ENCODE data around the gene FLII. TPM values are rescaled to one million over a fixed set of nuclear protein-coding genes. Genes with fewer than 3 reads are reported as not detected.

Gene FLII
- total RNA-seq, 1 experiment from 2014 or later, result 96.0 TPM

DNA sequence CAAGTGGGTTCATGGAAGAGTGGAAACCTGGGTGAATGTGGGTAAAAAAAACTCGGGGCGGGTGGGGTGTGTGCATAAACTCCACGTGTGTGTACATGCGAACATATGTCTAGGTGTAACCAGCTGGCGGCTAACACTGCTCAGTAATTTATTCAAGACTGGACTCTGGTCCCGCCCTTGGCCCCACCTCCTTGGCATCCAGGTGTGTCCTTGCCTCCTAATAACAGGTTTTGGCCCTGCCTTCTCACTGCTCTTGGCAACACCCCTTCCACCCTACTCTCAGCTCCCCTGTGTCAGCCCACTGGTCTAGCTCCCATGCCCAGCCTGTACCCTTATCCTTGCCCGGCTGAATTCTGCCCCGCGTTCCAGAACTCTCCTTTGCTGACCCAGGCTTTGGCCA is 8.3 kb downstream of the FLII start:
- in situ Hi-C loops (cut with HindIII; ENCODE audit: low pct_unique_long_range_greater_than_20kb, low sequenced_read_pairs), result no loop called here
- no peak for DNase-seq (ENCODE audit: low read depth, low spot score)

DNA sequence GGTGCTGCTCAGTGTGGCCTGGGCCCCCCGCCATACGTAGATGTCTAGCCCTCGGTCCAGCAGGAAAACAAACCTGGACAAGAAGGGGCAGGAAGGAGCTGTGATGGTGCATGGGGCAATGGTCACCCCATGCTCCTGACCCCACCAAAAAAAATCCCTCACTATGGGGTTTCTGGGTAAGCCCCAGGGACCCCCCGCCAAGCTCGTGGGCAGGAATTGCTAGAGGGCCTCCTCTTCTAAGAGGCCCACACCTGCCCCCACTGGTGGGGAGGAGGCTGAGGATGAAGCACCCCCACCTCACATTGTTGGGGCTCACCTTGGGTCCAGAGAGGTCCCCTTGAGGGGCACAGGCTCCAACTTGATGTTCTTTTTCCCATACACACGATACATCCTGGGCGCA is 9.7 kb downstream of the FLII start:
- DNase-seq (ENCODE audit: low read depth, low spot score), result no peak
- in situ Hi-C loops (cut with HindIII; ENCODE audit: low pct_unique_long_range_greater_than_20kb, low sequenced_read_pairs), result no loop called here

DNA sequence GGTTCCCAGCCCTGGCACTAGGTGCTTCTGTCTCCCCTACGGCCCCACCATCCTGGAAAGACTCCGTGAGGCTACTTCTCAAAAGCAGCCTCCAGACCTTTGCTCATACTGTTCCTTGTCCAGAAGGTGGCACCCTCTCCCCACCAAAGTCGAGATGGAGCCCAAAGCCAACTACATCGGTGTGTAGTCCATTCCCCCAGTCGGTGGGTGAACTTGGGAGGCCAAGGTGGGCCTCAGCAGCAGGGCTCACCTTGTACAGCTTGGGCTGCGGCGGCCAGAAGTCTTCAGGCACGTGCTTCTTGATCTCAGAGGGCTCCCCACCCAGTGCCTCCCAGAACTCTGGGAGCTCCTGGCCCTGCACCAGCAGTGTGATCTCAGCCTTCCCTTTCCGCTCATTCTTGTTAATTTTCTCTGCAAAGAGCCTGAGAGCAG is 10.2 kb downstream of the FLII start:
- in situ Hi-C loops (cut with HindIII; ENCODE audit: low pct_unique_long_range_greater_than_20kb, low sequenced_read_pairs), result no loop called here
- peak; percentile 84 for DNase-seq (ENCODE audit: low read depth, low spot score)

DNA sequence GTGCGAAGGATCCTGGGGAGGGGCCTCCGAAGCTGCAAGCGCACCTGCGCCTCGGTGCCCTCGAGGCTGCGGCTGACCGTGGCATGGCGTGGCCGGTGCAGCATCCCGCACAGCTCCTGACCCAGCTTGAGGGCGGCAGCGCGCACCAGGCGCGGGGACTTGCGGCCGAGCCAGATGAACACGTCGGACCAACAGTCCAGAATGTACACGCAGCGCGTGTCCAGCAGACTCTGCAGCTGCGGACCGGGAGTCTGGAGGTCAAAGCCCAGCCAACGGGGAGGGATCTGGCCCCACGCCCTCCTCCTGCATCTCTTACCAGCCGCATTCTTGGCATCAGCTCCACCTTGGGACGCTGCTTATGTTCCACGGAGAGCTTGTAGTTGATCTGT is 10.9 kb downstream of the FLII start:
- DNase-seq (ENCODE audit: low read depth, low spot score), result no peak
- in situ Hi-C loops (cut with HindIII; ENCODE audit: low pct_unique_long_range_greater_than_20kb, low sequenced_read_pairs), result no loop called here

DNA sequence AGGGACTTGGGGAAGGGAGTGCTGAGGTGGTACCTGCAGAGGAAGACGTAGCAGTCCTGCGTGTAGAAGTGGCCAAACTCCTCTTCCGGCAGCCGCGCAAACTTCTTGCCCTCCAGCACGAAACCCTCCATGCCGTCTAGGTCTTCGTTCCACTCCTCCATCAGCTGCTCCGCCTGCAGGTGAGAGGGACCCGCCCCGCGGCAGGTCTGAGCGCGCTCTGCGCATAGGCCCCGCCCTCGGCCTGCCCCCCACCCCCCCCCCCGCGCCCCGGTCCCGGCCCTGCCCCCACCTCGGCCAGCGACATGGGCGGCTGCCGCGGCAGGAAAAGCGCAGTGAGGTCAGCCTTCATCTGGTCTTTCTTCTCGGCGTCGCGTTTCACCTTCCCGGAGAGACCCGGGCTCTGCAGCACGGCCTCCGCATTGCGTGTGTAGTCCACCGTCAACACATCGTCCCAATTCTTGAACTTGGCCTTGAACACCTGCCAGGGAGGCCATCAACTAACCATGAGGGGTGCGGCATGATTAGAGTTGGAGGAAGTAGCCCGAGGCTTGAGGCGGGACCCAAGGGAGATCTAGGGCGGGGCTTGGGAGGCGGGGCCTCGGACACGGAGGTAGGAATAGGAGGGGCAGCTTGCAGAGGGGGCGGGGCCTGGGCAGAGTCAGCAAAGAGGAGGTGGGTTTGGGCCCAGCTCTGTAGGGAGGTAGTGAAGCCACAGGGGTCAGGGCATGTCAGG is 11.5 kb downstream of the FLII start:
- peak; percentile 61 for DNase-seq (ENCODE audit: low read depth, low spot score)
- in situ Hi-C loops (cut with HindIII; ENCODE audit: low pct_unique_long_range_greater_than_20kb, low sequenced_read_pairs), result no loop called here

DNA sequence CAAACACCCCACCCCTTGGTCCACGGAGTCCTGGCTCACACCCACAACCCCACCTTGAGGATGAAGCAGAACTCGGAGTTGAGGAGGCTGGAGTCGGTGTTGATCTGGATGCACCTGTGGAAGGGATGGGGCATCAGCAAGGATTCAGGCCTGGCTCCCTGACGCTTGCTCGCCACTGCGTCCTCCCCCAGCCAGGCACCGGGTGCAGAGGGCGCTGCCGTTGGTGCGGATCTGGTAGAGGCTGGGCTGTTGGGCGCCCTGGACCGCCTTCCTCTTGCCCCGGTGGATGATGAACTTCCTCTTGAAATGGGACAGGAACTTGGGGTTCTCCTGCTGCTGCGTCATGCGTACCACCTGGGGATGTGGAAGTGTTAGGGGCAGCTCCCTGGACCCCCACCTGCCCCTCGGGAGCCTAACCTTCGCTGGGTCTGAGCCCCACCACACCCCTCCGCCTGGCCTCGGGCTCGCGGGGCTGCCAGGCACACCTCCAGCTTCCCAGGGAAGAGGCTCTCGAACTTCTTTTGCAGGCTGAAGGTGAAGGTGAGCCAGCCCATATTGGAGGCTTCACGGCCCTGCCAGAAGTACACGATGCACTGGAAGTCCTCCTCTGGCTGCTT is 12.3 kb downstream of the FLII start:
- in situ Hi-C loops (cut with HindIII; ENCODE audit: low pct_unique_long_range_greater_than_20kb, low sequenced_read_pairs), result no loop called here
- no peak for DNase-seq (ENCODE audit: low read depth, low spot score)

DNA sequence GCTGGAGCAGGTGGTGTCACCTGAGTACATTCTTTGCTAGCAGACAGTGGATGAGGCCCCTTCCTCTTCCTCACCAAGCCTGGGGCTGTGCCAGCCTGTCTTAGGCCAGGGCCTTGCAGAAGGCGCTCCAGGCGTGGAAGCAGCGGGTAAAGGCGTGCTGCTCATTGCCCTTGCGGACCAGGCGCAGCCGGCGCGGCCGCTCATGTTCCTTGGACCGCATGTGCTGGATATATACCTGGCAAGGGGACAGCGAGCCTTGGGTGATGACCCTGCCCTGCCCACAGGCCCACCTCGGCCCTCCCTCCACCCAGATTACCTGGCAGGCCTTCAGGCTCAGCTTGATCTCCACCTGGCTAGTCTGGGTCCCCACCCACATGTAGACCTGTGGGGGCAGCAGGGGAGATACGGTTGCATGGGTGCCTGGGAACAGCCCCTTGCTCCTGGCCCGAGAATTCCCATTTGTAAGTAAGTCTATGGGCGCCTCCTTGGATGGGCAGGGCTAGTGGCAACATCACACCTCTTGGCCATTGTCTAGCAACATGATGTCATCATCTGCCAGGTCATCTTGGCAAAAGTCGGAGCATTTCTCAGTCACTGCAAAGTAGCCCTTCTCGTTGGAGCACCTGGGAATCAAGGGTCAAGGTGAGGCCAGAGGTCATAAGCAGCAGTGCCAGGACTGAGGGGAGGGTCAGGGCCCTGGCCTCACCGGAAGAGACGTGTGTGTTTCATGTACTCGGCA is 13.3 kb downstream of the FLII start:
- in situ Hi-C loops (cut with HindIII; ENCODE audit: low pct_unique_long_range_greater_than_20kb, low sequenced_read_pairs), result no loop called here
- no peak for DNase-seq (ENCODE audit: low read depth, low spot score)

DNA sequence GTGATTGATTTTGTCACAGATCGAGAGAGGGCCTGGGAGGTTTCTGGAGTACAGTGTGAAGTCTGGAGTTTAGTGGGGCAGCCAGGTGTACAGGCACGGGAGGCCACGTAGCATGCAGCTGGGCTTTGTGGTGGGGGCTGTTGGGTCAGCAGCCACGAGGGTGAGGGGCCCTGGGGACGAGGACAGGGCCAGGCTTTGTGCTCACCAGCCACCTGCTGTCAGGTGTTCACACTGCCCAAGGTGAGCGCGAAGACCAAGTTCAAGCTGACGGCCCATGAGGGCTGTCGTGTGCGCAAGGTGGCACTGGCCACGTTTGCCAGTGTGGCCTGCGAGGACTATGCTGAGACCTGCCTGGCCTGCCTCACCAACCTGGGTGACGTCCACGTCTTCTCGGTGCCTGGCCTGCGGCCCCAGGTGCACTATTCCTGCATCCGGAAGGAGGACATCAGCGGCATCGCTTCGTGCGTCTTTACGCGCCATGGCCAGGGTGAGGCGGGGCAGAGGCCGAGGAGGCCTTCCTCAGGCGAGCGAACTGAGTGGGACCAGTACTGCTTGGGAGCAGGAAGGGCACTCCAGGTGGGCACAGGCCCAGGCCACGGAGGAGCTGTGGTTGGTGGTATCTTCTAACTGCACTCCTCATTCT is 17.2 kb downstream of the FLII start:
- no peak for DNase-seq (ENCODE audit: low read depth, low spot score)
- in situ Hi-C loops (cut with HindIII; ENCODE audit: low pct_unique_long_range_greater_than_20kb, low sequenced_read_pairs), result no loop called here

DNA sequence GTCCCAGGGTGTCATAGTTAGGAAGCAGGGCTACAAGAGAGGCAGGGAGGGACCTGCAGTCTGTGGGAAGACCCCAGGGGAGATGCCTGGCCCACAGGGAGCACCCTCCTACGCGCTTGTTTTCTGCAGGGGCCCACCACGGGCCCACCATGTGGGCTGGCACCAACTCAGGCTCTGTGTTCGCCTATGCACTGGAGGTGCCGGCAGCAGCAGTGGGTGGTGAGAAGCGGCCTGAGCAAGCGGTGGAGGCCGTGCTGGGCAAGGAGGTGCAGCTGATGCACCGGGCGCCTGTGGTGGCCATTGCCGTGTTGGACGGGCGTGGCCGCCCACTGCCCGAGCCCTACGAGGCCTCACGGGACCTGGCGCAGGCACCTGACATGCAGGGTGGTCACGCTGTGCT is 18.1 kb downstream of the FLII start:
- no peak for DNase-seq (ENCODE audit: low read depth, low spot score)
- in situ Hi-C loops (cut with HindIII; ENCODE audit: low pct_unique_long_range_greater_than_20kb, low sequenced_read_pairs), result no loop called here

DNA sequence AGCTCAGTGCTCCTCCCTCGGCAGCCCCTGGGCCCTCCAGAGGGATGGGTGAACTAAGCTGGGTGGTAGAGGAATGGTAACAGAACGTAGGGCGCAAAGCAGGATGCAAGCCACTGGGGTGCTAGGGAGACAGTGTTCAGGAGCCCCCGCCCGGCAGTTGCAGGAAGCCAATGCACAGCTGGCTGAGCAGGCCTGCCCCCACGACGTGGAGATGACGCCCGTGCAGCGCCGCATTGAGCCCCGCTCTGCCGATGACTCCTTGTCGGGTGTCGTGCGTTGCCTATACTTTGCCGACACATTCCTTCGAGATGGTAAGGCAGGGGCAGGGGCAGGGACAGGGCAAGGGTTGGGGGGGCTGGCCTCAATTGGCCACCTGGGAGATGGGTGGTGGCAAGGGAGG is 20.2 kb downstream of the FLII start:
- in situ Hi-C loops (cut with HindIII; ENCODE audit: low pct_unique_long_range_greater_than_20kb, low sequenced_read_pairs), result no loop called here
- DNase-seq (ENCODE audit: low read depth, low spot score), result no peak

DNA sequence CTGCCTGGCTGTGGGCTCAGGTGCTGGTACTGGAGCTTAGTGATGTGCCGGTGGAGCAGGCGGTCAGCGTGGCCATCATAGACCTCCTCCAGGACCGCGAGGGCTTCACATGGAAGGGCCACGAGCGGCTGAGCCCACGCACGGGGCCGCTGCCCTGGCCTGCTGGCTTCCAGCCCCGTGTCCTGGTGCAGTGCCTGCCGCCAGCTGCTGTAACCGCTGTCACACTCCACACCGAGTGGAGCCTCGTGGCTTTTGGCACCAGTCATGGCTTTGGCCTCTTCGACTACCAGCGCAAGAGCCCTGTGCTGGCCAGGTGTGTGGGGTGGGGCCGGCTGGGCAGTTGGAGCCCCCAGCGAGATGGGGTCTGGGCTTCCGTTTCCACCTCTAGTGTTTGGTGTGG is 21.1 kb downstream of the FLII start:
- in situ Hi-C loops (cut with HindIII; ENCODE audit: low pct_unique_long_range_greater_than_20kb, low sequenced_read_pairs), result no loop called here
- no peak for DNase-seq (ENCODE audit: low read depth, low spot score)

DNA sequence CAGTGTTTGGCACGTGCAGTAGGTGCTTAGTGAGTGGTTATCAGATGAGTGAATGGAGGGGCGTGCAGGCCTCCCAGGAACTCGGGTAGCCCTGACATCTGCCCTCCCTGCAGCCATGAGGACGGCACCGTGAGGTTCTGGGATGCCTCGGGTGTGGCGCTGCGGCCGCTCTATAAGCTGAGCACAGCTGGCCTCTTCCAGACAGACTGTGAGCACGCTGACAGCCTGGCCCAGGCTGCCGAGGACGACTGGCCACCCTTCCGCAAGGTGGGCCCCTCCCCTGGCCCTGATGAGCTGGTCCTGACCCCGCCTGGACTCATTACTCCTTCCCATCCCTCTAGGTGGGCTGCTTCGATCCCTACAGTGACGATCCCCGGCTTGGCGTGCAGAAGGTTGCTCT is 22.0 kb downstream of the FLII start:
- in situ Hi-C loops (cut with HindIII; ENCODE audit: low pct_unique_long_range_greater_than_20kb, low sequenced_read_pairs), result no loop called here
- no peak for DNase-seq (ENCODE audit: low read depth, low spot score)

DNA sequence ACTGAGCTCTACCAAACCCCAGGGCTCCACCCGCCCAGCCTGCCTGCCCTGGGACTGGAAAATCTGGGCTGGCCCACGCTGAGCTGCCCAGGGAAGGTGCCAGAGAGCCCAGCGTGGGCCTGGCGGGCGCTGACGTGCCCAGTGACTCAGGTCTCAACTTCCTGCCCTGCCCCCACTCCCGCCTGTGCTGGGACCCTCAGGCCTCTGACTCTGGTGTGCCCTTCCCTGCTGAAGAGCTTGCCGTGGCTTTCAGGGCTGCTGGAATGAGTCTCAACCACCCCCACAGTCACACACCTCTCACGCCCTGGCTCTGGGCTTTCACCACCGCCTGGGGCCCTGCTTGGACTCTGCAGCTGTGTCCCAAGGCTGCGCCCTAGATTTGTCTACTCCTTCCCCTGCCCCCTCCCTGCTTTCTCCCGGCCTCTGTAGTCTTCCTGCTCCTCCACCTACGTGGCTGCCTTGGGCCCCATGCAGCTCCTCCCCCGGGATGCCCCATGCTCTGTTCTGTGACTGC is 22.7 kb downstream of the FLII start:
- DNase-seq (ENCODE audit: low read depth, low spot score), result no peak
- in situ Hi-C loops (cut with HindIII; ENCODE audit: low pct_unique_long_range_greater_than_20kb, low sequenced_read_pairs), result no loop called here

DNA sequence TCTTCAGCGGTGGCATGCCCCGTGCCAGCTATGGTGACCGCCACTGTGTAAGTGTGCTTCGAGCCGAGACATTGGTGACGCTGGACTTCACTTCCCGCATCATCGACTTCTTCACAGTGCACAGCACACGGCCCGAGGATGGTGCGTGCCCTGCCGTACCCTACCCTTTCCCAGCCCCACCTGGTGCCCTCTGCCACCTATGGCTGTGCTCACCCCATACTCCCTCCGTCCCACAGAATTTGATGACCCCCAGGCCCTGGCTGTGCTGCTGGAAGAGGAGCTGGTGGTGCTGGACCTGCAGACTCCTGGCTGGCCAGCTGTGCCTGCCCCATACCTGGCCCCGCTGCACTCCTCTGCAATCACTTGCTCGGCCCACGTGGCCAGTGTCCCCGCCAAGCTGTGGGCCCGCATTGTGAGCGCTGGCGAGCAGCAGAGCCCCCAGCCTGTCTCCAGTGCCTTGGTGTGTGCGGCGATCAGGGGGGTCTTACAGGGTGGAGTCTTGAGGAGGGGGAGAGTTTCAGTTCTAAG is 23.6 kb downstream of the FLII start:
- no peak for DNase-seq (ENCODE audit: low read depth, low spot score)

DNA sequence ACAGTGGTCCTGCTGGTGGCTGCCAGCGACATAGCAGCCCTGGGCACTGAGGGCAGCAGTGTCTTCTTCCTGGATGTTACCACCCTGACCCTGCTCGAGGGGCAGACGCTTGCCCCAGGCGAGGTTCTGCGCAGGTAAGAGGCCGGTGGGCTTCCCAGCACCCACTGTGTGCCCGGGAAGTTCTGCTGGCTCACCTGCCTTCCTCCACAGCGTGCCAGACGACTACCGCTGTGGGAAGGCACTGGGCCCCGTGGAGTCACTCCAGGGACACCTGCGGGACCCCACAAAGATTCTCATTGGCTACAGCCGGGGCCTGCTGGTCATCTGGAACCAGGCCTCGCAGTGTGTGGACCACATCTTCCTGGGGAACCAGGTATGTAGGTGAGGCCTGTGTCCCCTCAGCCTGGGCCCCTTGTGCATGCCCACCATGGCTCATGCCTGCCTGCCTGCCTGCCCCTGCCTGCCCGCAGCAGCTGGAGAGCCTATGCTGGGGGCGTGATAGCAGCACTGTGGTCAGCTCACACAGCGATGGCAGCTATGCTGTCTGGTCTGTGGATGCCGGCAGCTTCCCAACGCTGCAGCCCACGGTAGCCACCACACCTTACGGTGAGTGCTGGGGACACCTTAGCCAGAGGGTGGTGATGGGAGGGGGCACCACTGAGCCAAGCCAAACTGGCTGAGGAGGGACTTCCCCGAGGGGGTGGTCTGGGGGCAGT is 24.6 kb downstream of the FLII start:
- in situ Hi-C loops (cut with HindIII; ENCODE audit: low pct_unique_long_range_greater_than_20kb, low sequenced_read_pairs), result no loop called here
- no peak for DNase-seq (ENCODE audit: low read depth, low spot score)

More for the DNA sequence above, 23.6 kb downstream of the FLII start:
- in situ Hi-C loops (cut with HindIII; ENCODE audit: low pct_unique_long_range_greater_than_20kb, low sequenced_read_pairs), result no loop called here

DNA sequence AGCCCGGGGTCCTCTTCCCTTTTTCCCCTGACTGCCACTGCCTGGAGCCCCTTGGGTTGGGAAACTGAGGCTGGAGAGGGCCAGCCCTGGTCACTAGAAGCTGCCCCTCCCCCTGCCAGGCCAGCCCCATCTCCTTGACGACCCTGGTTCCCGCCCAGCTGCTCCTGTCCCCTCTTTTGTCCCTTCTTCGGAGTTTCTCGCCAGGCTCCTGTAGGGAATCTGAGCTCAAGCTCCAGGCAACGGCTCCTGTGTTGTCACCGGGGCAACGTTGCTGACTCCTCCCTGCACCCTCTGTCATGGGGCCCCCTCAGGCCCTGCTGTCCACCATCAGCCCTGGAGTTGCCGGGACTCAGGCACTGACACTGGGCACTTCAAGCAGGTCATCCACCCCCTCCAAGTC is 27.4 kb downstream of the FLII start:
- no peak for DNase-seq (ENCODE audit: low read depth, low spot score)
- in situ Hi-C loops (cut with HindIII; ENCODE audit: low pct_unique_long_range_greater_than_20kb, low sequenced_read_pairs), result no loop called here

DNA sequence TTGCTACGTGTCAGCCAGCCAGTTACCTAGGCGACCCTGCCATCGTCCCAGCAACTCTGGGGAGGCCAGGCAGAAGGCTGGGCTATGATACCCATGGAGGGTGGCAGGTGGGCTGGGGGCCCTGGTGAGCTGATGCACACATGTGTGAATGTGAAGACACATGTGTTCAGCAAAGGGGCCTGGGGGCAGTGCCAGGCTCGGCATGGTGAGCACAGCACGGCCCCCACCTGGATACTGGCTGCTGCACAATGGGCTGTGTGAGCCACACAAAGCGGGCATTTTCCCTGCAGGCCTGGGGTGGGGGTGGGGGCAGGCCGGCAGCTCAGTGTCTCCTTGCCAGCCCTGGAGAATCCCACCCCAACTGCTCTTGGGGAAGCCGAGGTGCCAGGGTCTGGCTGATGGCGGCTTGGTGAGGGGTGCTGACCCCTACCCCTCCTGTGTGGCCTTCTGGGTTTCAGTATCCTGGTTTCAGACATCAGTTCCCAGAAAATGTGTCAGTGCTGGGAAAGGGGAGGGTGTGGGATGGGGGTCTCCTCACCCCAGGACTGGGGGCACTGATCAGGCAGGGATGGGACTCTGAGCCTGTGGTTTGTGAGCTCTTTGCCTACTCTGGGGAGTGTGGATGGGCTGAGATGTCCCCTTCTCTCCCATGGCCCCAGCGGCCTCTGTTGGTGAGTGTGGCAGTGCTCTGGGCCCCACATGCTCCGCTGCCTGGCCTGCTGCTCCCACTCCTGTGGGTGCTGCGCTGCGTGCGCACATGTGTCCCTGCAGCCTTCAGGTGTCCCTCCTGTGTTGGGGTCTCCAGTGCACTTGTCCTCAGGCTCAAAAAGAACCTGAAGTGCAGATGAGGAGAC is 28.0 kb downstream of the FLII start:
- no peak for DNase-seq (ENCODE audit: low read depth, low spot score)
- in situ Hi-C loops (cut with HindIII; ENCODE audit: low pct_unique_long_range_greater_than_20kb, low sequenced_read_pairs), result no loop called here
